HUES64 (cell line): Measurements from ENCODE around the gene PAPPA.

Source experiments
- H3K27ac ChIP-seq: 2 replicates; pipeline ENCODE4 v1.7.0; 2013; ENCODE audit warnings: low read depth, low read length, inconsistent platforms
- H3K27me3 ChIP-seq: 2 replicates; pipeline ENCODE4 v1.6.1; 2013; ENCODE audit warnings: mild to moderate bottlenecking, low read length; ENCODE audit not compliant: insufficient read depth
- H3K36me3 ChIP-seq: 2 replicates; pipeline ENCODE4 v1.6.1; 2013; ENCODE audit warnings: mild to moderate bottlenecking, low read length; ENCODE audit not compliant: insufficient read depth
- H3K4me1 ChIP-seq: 2 replicates; pipeline ENCODE4 v1.6.1; 2013; ENCODE audit warnings: mild to moderate bottlenecking, low read length, moderate library complexity; ENCODE audit not compliant: insufficient read depth
- H3K4me3 ChIP-seq: 2 replicates; pipeline ENCODE4 v1.5.1; 2013; ENCODE audit warnings: mild to moderate bottlenecking, low read length, moderate library complexity
- H3K9ac ChIP-seq: 2 replicates; pipeline ENCODE4 v1.6.1; 2013; ENCODE audit warnings: mild to moderate bottlenecking, low read depth, low read length
- H3K9me3 ChIP-seq: 2 replicates; pipeline ENCODE4 v1.6.1; 2013; ENCODE audit warnings: low read depth, low read length; ENCODE audit not compliant: insufficient read depth
- WGBS: fragments of 150-250, 120-280 bp; methylation state at CpG from one replicate; pipeline ENCODE4 v1.1.7; 2013; ENCODE audit warnings: missing lambda C conversion rate; 5-methylcytosine and 5-hydroxymethylcytosine counted together

The PAPPA gene

GRCh38 chr9:116319480-116319879, 165.9 kb downstream of the PAPPA start:
- peaks cover 53% of the 10 kb centered on the region; the same call in 1 of the 2 replicates for H3K27me3 ChIP-seq
- H3K9me3 ChIP-seq, result no peaks in the 10 kb centered on the region
- H3K4me3 ChIP-seq, result no peak overlapping the region
- H3K27ac ChIP-seq, result no peak overlapping the region
- H3K4me1 ChIP-seq, result peaks cover 22% of the 10 kb centered on the region
- WGBS, result 89% methylated on average over 2 of the region's 3 CpGs
- no peaks in the 10 kb centered on the region for H3K36me3 ChIP-seq
- no peak overlapping the region for H3K9ac ChIP-seq

GRCh38 chr9:116320290-116320689, 166.7 kb downstream of the PAPPA start:
- no peak overlapping the region for H3K4me3 ChIP-seq
- no peaks in the 10 kb centered on the region for H3K36me3 ChIP-seq
- peaks cover 53% of the 10 kb centered on the region; the same call in 1 of the 2 replicates for H3K27me3 ChIP-seq
- peaks cover 23% of the 10 kb centered on the region for H3K4me1 ChIP-seq
- H3K27ac ChIP-seq, result no peak overlapping the region
- no peak overlapping the region for H3K9ac ChIP-seq
- WGBS, result 84% methylated on average over 3 of the region's 3 CpGs
- H3K9me3 ChIP-seq, result no peaks in the 10 kb centered on the region

- no peak overlapping the region for H3K27ac ChIP-seq
- H3K9me3 ChIP-seq, result no peaks in the 10 kb centered on the region
- no peaks in the 10 kb centered on the region for H3K36me3 ChIP-seq
- peaks cover 23% of the 10 kb centered on the region for H3K4me1 ChIP-seq
- no peak overlapping the region for H3K9ac ChIP-seq
- H3K4me3 ChIP-seq, result no peak overlapping the region
- WGBS, result no CpG with 5 or more reads among the region's 2 CpGs
- H3K27me3 ChIP-seq, result peaks cover 31% of the 10 kb centered on the region; the same call in 1 of the 2 replicates
Measured at GRCh38 chr9:116322521-116322920, 168.9 kb downstream of the PAPPA start.

GRCh38 chr9:116323012-116323411, 169.4 kb downstream of the PAPPA start:
- H3K9me3 ChIP-seq, result no peaks in the 10 kb centered on the region
- no peaks in the 10 kb centered on the region for H3K36me3 ChIP-seq
- no peak overlapping the region for H3K9ac ChIP-seq
- no peak overlapping the region for H3K27ac ChIP-seq
- 70% methylated on average over 8 of the region's 11 CpGs for WGBS
- peaks cover 26% of the 10 kb centered on the region; the same call in 1 of the 2 replicates for H3K27me3 ChIP-seq
- peaks cover 23% of the 10 kb centered on the region for H3K4me1 ChIP-seq
- no peak overlapping the region for H3K4me3 ChIP-seq

GRCh38 chr9:116323571-116323970, 170.0 kb downstream of the PAPPA start:
- H3K36me3 ChIP-seq, result no peaks in the 10 kb centered on the region
- H3K9me3 ChIP-seq, result no peaks in the 10 kb centered on the region

GRCh38 chr9:116325924-116326323, 172.3 kb downstream of the PAPPA start:
- Histone ChIP-seq H3K27me3 (0 out of 2 replicates have a peak, but pooled peaks cover 8% of the 10 kb centered on the region), H3K4me1 (peaks cover 26% of the 10 kb centered on the region)

More at GRCh38 chr9:116323571-116323970, 170.0 kb downstream of the PAPPA start:
- no peak overlapping the region for H3K9ac ChIP-seq
- H3K27me3 ChIP-seq, result peaks cover 22% of the 10 kb centered on the region; the same call in 1 of the 2 replicates
- peaks cover 26% of the 10 kb centered on the region for H3K4me1 ChIP-seq
- no peak overlapping the region for H3K4me3 ChIP-seq
- no peak overlapping the region for H3K27ac ChIP-seq

GRCh38 chr9:116327701-116328405, 174.3 kb downstream of the PAPPA start:
- Histone ChIP-seq H3K9me3 (no peaks in the 10 kb centered on the region), H3K4me3 (no peak overlapping the region), H3K27me3 (0 out of 2 replicates have a peak, but pooled peaks cover 6% of the 10 kb centered on the region), H3K4me1 (peaks cover 29% of the 10 kb centered on the region), H3K36me3 (no peaks in the 10 kb centered on the region), H3K27ac (no peak overlapping the region), H3K9ac (no peak overlapping the region)
- WGBS, result 90% methylated on average over 4 of the region's 4 CpGs

More at GRCh38 chr9:116325924-116326323, 172.3 kb downstream of the PAPPA start:
- no peak overlapping the region for H3K4me3 ChIP-seq
- H3K36me3 ChIP-seq, result no peaks in the 10 kb centered on the region
- no peaks in the 10 kb centered on the region for H3K9me3 ChIP-seq
- no peak overlapping the region for H3K9ac ChIP-seq
- H3K27ac ChIP-seq, result no peak overlapping the region

GRCh38 chr9:116329470-116329869, 175.9 kb downstream of the PAPPA start:
- H3K36me3 ChIP-seq, result no peaks in the 10 kb centered on the region
- H3K27ac ChIP-seq, result no peak overlapping the region
- H3K27me3 ChIP-seq, result peaks cover 8% of the 10 kb centered on the region
- H3K4me3 ChIP-seq, result no peak overlapping the region
- H3K9ac ChIP-seq, result no peak overlapping the region
- WGBS, result 80% methylated on average over 2 of the region's 4 CpGs
- peaks cover 21% of the 10 kb centered on the region for H3K4me1 ChIP-seq
- H3K9me3 ChIP-seq, result no peaks in the 10 kb centered on the region

- H3K36me3 ChIP-seq, result no peaks in the 10 kb centered on the region
- no peak overlapping the region for H3K9ac ChIP-seq
- H3K27me3 ChIP-seq, result peaks cover 24% of the 10 kb centered on the region
- whole genome bisulfite sequencing, result 31% methylated on average over 3 of the region's 3 CpGs
- H3K27ac ChIP-seq, result no peak overlapping the region
- H3K9me3 ChIP-seq, result no peaks in the 10 kb centered on the region
- no peak overlapping the region for H3K4me3 ChIP-seq
- peaks cover 26% of the 10 kb centered on the region for H3K4me1 ChIP-seq
Measured at GRCh38 chr9:116331241-116331640, 177.7 kb downstream of the PAPPA start.

- Histone ChIP-seq H3K4me3 (no peak overlapping the region), H3K4me1 (peaks cover 34% of the 10 kb centered on the region), H3K36me3 (no peaks in the 10 kb centered on the region), H3K9ac (no peak overlapping the region), H3K27ac (no peak overlapping the region), H3K9me3 (no peaks in the 10 kb centered on the region), H3K27me3 (peaks cover 33% of the 10 kb centered on the region)
- WGBS, result 94% methylated on average over 6 of the region's 6 CpGs
Measured at GRCh38 chr9:116332090-116332489, 178.5 kb downstream of the PAPPA start.

- H3K9ac ChIP-seq, result no peak overlapping the region
- no peaks in the 10 kb centered on the region for H3K36me3 ChIP-seq
- H3K27me3 ChIP-seq, result peaks cover 41% of the 10 kb centered on the region
- 88% methylated on average over 3 of the region's 3 CpGs for WGBS
- no peak overlapping the region for H3K4me3 ChIP-seq
- H3K4me1 ChIP-seq, result peaks cover 43% of the 10 kb centered on the region
- H3K9me3 ChIP-seq, result no peaks in the 10 kb centered on the region
- no peak overlapping the region for H3K27ac ChIP-seq
Measured at GRCh38 chr9:116333254-116333653, 179.7 kb downstream of the PAPPA start.
